OCI-LY3 (cell line): ENCODE results near the gene NT5E.

Source experiments
- H2AFZ ChIP-seq: fragments of 200-600, 300-600 bp; shearing (Covaris generic); 2 replicates; pipeline ENCODE4 v1.6.0; 2014; ENCODE audit warnings: antibody characterized with exemption, low read depth, low read length
- H3K27ac ChIP-seq: fragments of 200-600, 300-600 bp; sonication (generic); 2 replicates; pipeline ENCODE4 v1.5.1; 2014; ENCODE audit warnings: mild to moderate bottlenecking, low read length, moderate library complexity, mixed read lengths
- H3K27me3 ChIP-seq: fragments of 200-600, 300-600 bp; sonication (generic); 2 replicates; pipeline ENCODE4 v1.6.1; 2014; ENCODE audit warnings: low read depth, low read length, mixed read lengths
- H3K36me3 ChIP-seq: fragments of 200-600, 300-600 bp; sonication (generic); replicated peaks from 2 replicates; pipeline ENCODE3; 2014; ENCODE audit warnings: low read depth, low read length, mixed read lengths
- H3K4me1 ChIP-seq: fragments of 300-600, 200-600 bp; sonication (generic); 2 replicates; pipeline ENCODE4 v1.6.1; 2014; ENCODE audit warnings: low read length, mixed read lengths
- H3K4me2 ChIP-seq: fragments of 200-600, 300-600 bp; sonication (generic); 2 replicates; pipeline ENCODE4 v1.6.1; 2014; ENCODE audit warnings: low read length, mixed read lengths
- H3K4me3 ChIP-seq: fragments of 300-600, 200-600 bp; sonication (generic); 2 replicates; pipeline ENCODE4 v1.5.1; 2014; ENCODE audit warnings: antibody characterized with exemption, mild to moderate bottlenecking, low read length, moderate library complexity
- H3K79me2 ChIP-seq: fragments of 300-600, 200-600 bp; shearing (Covaris generic); 2 replicates; pipeline ENCODE4 v1.6.1; 2014; ENCODE audit warnings: mild to moderate bottlenecking, low read length, mixed read lengths
- H3K9ac ChIP-seq: fragments of 300-600, 200-600 bp; shearing (Covaris generic); 2 replicates; pipeline ENCODE4 v1.6.0; 2014; ENCODE audit warnings: mild to moderate bottlenecking, low read length, moderate library complexity
- H3K9me3 ChIP-seq: fragments of 200-600, 300-600 bp; shearing (Covaris generic); 2 replicates; pipeline ENCODE4 v1.6.1; 2014; ENCODE audit warnings: low read length, mixed read lengths; ENCODE audit not compliant: insufficient read depth
- H4K20me1 ChIP-seq: fragments of 200-600, 300-600 bp; sonication (generic); 2 replicates; pipeline ENCODE4 v1.6.1; 2016; ENCODE audit warnings: low read length, mixed read lengths; ENCODE audit not compliant: insufficient read depth
- EZH2phosphoT487 ChIP-seq: fragments of 200-600 bp; shearing (Covaris generic); IDR thresholded peaks from 2 replicates; pipeline ENCODE4 v1.6.1; 2018; ENCODE audit warnings: antibody characterized with exemption, mixed run types, low read depth
- TF ChIP-seq, protein P1 (sequence below): fragments of 200-600, 300-600 bp; sonication (generic); IDR thresholded peaks from 2 replicates; pipeline ENCODE4 v1.5.1; 2014; ENCODE audit warnings: antibody characterized with exemption, low read length, low read depth

Gene NT5E

DNA sequence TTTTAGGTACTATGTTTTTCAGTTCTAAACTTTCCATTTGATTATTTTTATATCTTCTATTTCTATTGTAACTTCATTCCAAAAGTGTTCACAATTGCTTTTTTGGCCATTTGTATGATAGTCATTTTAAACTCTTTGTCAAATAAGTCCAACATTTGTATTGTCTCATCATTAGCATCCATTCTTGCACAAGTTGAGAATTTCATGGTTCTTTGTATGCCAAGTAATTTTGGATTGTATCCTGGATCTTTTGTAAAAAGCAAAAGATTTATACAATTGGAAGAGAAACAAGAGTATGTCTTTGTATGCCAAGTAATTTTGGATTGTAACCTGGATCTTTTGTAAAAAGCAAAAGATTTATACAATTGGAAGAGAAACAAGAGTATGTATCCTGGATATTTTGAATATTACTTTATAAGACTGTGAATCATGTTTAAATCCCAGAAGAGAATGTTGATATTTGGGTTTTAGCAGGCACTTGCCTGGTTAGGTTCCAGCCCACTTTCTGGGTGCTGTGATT is 36.9 kb upstream of the NT5E start:
- Histone ChIP-seq H3K36me3 (no peaks in the 10 kb centered on the region), H3K4me3 (no peak overlapping the region), H3K9me3 (no peaks in the 10 kb centered on the region), H3K9ac (no peak overlapping the region), H4K20me1 (no peaks in the 10 kb centered on the region), H3K27me3 (no peaks in the 10 kb centered on the region), H2AFZ (no peak overlapping the region), H3K27ac (no peak overlapping the region), H3K4me1 (no peaks in the 10 kb centered on the region), H3K4me2 (no peak overlapping the region), H3K79me2 (no peaks in the 10 kb centered on the region)
- TF ChIP-seq, protein P1, sequence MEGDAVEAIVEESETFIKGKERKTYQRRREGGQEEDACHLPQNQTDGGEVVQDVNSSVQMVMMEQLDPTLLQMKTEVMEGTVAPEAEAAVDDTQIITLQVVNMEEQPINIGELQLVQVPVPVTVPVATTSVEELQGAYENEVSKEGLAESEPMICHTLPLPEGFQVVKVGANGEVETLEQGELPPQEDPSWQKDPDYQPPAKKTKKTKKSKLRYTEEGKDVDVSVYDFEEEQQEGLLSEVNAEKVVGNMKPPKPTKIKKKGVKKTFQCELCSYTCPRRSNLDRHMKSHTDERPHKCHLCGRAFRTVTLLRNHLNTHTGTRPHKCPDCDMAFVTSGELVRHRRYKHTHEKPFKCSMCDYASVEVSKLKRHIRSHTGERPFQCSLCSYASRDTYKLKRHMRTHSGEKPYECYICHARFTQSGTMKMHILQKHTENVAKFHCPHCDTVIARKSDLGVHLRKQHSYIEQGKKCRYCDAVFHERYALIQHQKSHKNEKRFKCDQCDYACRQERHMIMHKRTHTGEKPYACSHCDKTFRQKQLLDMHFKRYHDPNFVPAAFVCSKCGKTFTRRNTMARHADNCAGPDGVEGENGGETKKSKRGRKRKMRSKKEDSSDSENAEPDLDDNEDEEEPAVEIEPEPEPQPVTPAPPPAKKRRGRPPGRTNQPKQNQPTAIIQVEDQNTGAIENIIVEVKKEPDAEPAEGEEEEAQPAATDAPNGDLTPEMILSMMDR, result no peak
- TF ChIP-seq EZH2phosphoT487, result no peak

DNA sequence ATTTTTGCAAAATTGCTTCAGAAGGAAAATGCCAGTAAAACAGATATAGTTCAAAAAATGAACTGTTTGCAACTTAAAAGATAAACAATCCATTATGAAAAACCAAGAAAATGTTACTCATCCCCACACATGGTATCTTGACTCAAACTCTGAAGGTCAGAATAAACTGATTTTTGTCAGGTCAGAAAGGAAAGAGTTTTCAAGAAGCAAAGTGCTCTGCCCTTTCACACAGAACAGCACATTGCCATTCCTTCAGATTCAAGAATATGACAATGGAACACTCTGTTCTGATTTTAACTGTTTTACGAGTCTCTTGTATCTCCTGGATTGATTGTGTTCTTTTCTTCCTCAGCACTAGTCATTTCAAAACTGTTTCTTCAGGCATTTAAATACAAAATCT is 33.8 kb upstream of the NT5E start:
- Histone ChIP-seq H3K9me3 (no peaks in the 10 kb centered on the region), H3K27me3 (no peaks in the 10 kb centered on the region), H3K4me3 (no peak overlapping the region), H3K4me2 (no peak overlapping the region), H3K9ac (no peak overlapping the region), H3K27ac (no peak overlapping the region), H3K79me2 (no peaks in the 10 kb centered on the region), H3K4me1 (peaks cover 9% of the 10 kb centered on the region), H3K36me3 (no peaks in the 10 kb centered on the region), H2AFZ (no peak overlapping the region), H4K20me1 (no peaks in the 10 kb centered on the region)
- no peak for TF ChIP-seq EZH2phosphoT487
- TF ChIP-seq, protein P1, result no peak

DNA sequence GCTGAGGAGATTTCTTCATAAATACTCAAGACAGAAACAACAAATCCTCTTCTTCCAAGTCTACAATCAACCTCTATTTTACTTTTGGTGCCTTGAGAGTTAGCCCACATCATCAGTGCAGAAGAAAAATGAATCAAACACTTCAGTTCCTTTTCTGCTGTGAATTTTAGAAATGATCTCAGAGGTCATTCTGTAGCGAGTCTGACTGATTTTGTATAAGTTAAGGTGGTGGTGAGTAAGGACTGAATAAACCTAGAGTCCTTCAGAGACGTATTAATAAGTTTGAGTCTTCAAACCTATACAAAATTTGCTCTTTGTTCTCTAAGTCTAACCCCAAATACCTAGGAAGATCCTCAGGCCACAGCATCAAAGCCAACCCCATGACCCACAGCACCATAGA is 33.1 kb upstream of the NT5E start:
- no peaks in the 10 kb centered on the region for H3K79me2 ChIP-seq
- H2AFZ ChIP-seq, result no peak overlapping the region
- no peaks in the 10 kb centered on the region for H3K36me3 ChIP-seq
- no peak overlapping the region for H3K4me3 ChIP-seq
- H3K9ac ChIP-seq, result no peak overlapping the region
- no peaks in the 10 kb centered on the region for H4K20me1 ChIP-seq
- no peak overlapping the region for H3K4me2 ChIP-seq
- no peaks in the 10 kb centered on the region for H3K9me3 ChIP-seq
- no peak for TF ChIP-seq EZH2phosphoT487
- TF ChIP-seq, protein P1, result no peak
- no peak overlapping the region for H3K27ac ChIP-seq
- peaks cover 9% of the 10 kb centered on the region for H3K4me1 ChIP-seq
- H3K27me3 ChIP-seq, result no peaks in the 10 kb centered on the region

GRCh38 chr6:85417336-85417735 is 32.5 kb upstream of the NT5E start:
- Histone ChIP-seq H3K9me3 (no peaks in the 10 kb centered on the region), H3K79me2 (no peaks in the 10 kb centered on the region), H3K9ac (no peak overlapping the region), H3K36me3 (no peaks in the 10 kb centered on the region), H3K27ac (no peak overlapping the region), H2AFZ (no peak overlapping the region), H3K27me3 (no peaks in the 10 kb centered on the region), H3K4me1 (peaks cover 9% of the 10 kb centered on the region), H3K4me2 (no peak overlapping the region), H3K4me3 (no peak overlapping the region), H4K20me1 (no peaks in the 10 kb centered on the region)
- TF ChIP-seq, protein P1, result no peak
- no peak for TF ChIP-seq EZH2phosphoT487
